Calu3 (cell line): ENCODE measurements around the gene SLC22A12. TPM values are rescaled to one million over a fixed set of nuclear protein-coding genes. Genes with fewer than 3 reads are reported as not detected.

ENCODE experiments used
- BruUV-seq: library from RNA; stranded (reverse); fragments of 400-500 nt; replicated peaks from 2 replicates; lab custom pipeline; 2021; lab: Mats Ljungman, UMichigan
- CTCF ChIA-PET: fragments of 300-600 bp; sonication (Branson Sonifier 250); formaldehyde crosslinking; loops from one replicate; lab custom pipeline; 2022; ENCODE audit warnings: antibody characterized with exemption; lab: Charles Lee
- DNase-seq: peaks from one replicate; pipeline ENCODE4 v3.0.0; 2022
- H3K27ac Mint-ChIP-seq: one replicate; pipeline ENCODE4 v1.8.0; 2022; ENCODE audit warnings: mixed read lengths; ENCODE audit not compliant: unreplicated experiment
- H3K27me3 Mint-ChIP-seq: one replicate; pipeline ENCODE4 v1.8.0; 2022; ENCODE audit warnings: mixed read lengths; ENCODE audit not compliant: unreplicated experiment
- H3K36me3 Mint-ChIP-seq: one replicate; pipeline ENCODE4 v1.8.0; 2022; ENCODE audit warnings: mild to moderate bottlenecking, moderate library complexity, mixed read lengths; ENCODE audit not compliant: insufficient read depth, unreplicated experiment
- H3K4me1 Mint-ChIP-seq: one replicate; pipeline ENCODE4 v1.8.0; 2022; ENCODE audit warnings: mild to moderate bottlenecking, low read depth, mixed read lengths; ENCODE audit not compliant: unreplicated experiment
- H3K4me3 Mint-ChIP-seq: one replicate; pipeline ENCODE4 v1.8.0; 2022; ENCODE audit warnings: mild to moderate bottlenecking, low read depth, moderate library complexity, mixed read lengths; ENCODE audit not compliant: unreplicated experiment
- H3K9me3 Mint-ChIP-seq: one replicate; pipeline ENCODE4 v1.8.0; 2022; ENCODE audit warnings: low read depth, mixed read lengths; ENCODE audit not compliant: unreplicated experiment
- intact Hi-C: fragments of 100-400 bp; cut with micrococcal nuclease; formaldehyde crosslinking; loops from one replicate; pipeline ENCODE4 v1.10.0; 2022; ENCODE audit not compliant: unreplicated experiment
- total RNA-seq: library from RNA; stranded (reverse); gene quantifications from 2 replicates; pipeline ENCODE4 v1.2.3, GENCODE V29; 2022
- TF ChIP-seq, protein P1 (sequence below): fragments of 200-600 bp; IDR thresholded peaks from one replicate; pipeline ENCODE4 v1.8.0; 2022; ENCODE audit warnings: antibody characterized with exemption; ENCODE audit not compliant: unreplicated experiment

SLC22A12 gene
- total RNA-seq, 1 experiment from 2014 or later = not detected

DNA sequence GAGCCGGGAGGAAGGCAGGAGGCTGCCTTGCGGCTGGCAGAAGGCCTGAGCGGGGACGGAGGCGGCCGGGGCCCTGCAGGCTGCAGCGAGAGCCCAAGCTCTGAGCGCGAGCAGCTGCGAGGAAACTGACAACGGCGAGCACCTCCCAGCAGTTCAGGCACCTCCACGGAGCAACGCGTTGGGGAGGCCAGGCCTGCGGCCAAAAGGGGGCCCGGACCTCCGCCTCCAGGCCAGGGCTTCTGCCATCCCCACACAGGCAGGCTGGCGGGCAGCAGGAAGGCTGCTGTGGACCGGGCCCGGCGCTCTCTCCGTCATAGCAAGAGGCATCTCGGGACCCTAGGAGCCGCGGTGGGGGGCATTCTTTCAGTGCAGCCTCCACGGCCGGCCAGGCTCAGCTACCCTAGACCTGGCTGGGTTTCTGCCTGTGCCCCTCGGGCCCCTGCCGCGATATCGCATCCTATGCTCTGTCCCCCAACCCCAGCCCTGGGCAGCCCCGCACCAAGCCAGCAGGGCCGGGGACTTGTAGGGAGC lies 22.9 kb upstream of the SLC22A12 start:
- CTCF ChIA-PET = no interaction called here
- TF ChIP-seq, protein P1, sequence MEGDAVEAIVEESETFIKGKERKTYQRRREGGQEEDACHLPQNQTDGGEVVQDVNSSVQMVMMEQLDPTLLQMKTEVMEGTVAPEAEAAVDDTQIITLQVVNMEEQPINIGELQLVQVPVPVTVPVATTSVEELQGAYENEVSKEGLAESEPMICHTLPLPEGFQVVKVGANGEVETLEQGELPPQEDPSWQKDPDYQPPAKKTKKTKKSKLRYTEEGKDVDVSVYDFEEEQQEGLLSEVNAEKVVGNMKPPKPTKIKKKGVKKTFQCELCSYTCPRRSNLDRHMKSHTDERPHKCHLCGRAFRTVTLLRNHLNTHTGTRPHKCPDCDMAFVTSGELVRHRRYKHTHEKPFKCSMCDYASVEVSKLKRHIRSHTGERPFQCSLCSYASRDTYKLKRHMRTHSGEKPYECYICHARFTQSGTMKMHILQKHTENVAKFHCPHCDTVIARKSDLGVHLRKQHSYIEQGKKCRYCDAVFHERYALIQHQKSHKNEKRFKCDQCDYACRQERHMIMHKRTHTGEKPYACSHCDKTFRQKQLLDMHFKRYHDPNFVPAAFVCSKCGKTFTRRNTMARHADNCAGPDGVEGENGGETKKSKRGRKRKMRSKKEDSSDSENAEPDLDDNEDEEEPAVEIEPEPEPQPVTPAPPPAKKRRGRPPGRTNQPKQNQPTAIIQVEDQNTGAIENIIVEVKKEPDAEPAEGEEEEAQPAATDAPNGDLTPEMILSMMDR = no peak
- H3K27ac Mint-ChIP-seq = no peak overlapping the region
- H3K4me1 Mint-ChIP-seq = peaks cover 6% of the 10 kb centered on the region
- BruUV-seq = no TSS peak
- intact Hi-C loops = no loop called here
- no peaks in the 10 kb centered on the region for H3K36me3 Mint-ChIP-seq
- no peaks in the 10 kb centered on the region for H3K9me3 Mint-ChIP-seq
- H3K4me3 Mint-ChIP-seq = no peak overlapping the region
- H3K27me3 Mint-ChIP-seq = peaks cover 34% of the 10 kb centered on the region
- DNase-seq = no peak

GRCh38 chr11:64568584-64569140 lies 22.4 kb upstream of the SLC22A12 start:
- H3K27ac Mint-ChIP-seq = no peak overlapping the region
- intact Hi-C loops = no loop called here

DNA sequence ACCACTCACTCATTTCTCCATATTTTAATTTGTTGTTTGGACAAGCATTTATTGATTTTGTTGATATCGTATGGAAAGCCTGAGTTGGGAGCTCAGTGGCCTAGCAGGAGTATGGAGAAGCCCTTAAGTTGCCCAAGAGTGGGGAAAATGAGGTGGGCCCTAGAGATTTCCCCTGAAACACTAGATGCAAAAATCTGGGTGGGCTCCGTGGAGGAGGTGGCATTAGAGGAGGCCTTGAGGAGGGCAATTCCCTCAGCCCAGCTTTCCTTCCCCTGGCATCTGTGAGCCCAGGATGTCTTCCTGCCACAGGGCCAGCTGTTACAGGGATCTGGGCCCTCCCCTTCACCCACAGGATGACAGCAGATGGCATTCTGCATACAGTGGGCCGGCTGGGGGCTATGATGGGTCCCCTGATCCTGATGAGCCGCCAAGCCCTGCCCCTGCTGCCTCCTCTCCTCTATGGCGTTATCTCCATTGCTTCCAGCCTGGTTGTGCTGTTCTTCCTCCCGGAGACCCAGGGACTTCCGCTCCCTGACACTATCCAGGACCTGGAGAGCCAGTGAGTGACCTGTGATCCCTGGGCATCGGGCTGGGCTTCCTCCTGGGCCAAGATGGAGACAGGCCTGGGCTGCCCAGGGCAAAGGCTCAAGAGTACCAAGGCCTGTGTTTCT lies 21.6 kb upstream of the SLC22A12 start:
- BruUV-seq = no TSS peak
- TF ChIP-seq, protein P1 = no peak
- Mint-ChIP-seq H3K36me3 (no peaks in the 10 kb centered on the region), H3K27me3 (peaks cover 29% of the 10 kb centered on the region), H3K4me3 (no peak overlapping the region), H3K27ac (no peak overlapping the region), H3K4me1 (peaks cover 6% of the 10 kb centered on the region), H3K9me3 (no peaks in the 10 kb centered on the region)
- DNase-seq = no peak
- CTCF ChIA-PET = no interaction called here
- intact Hi-C loops = no loop called here

More at GRCh38 chr11:64568584-64569140, 22.4 kb upstream of the SLC22A12 start:
- H3K36me3 Mint-ChIP-seq = no peaks in the 10 kb centered on the region
- H3K4me1 Mint-ChIP-seq = peaks cover 6% of the 10 kb centered on the region
- BruUV-seq = no TSS peak
- CTCF ChIA-PET = no interaction called here
- H3K9me3 Mint-ChIP-seq = no peaks in the 10 kb centered on the region
- TF ChIP-seq, protein P1 = no peak
- H3K27me3 Mint-ChIP-seq = peaks cover 34% of the 10 kb centered on the region
- H3K4me3 Mint-ChIP-seq = no peak overlapping the region
- DNase-seq = no peak

- CTCF ChIA-PET = no interaction called here
- Mint-ChIP-seq H3K27me3 (peaks cover 21% of the 10 kb centered on the region), H3K36me3 (no peaks in the 10 kb centered on the region), H3K9me3 (no peaks in the 10 kb centered on the region), H3K4me1 (peaks cover 6% of the 10 kb centered on the region), H3K27ac (no peak overlapping the region), H3K4me3 (no peak overlapping the region)
- intact Hi-C loops = no loop called here
- TF ChIP-seq, protein P1 = no peak
- no peak for DNase-seq
- no TSS peak for BruUV-seq
Measured at GRCh38 chr11:64570341-64570740, 20.7 kb upstream of the SLC22A12 start.
